Neutrophil (primary cell): Measurements from ENCODE around the gene EXOC4.

ENCODE experiments used
- H3K27ac ChIP-seq: fragments of 200-600 bp; sonication (generic); 2 replicates; pipeline ENCODE4 v1.5.1; 2016; ENCODE audit warnings: mild to moderate bottlenecking, moderate library complexity
- H3K27me3 ChIP-seq: fragments of 200-600 bp; sonication (generic); 2 replicates; pipeline ENCODE4 v1.6.0; 2016; ENCODE audit warnings: mild to moderate bottlenecking
- H3K36me3 ChIP-seq: fragments of 200-600 bp; sonication (generic); 2 replicates; pipeline ENCODE4 v1.5.1; 2017
- H3K4me1 ChIP-seq, 2 experiments: fragments of 200-600 bp in 1 of 2; sonication (generic) in 1 of 2; 1 replicate in 1 of 2; 2 replicates in 1 of 2; pipeline versions ENCODE4 v1.5.1 to v1.6.1; 2013 to 2016; ENCODE audit warnings: low read depth in 1 of 2, low read length in 1 of 2, mild to moderate bottlenecking in 1 of 2, moderate library complexity in 1 of 2; ENCODE audit not compliant: control insufficient read depth in 1 of 2, insufficient read depth in 1 of 2
- H3K4me3 ChIP-seq, 2 experiments: fragments of 200-600 bp in 1 of 2; sonication (generic) in 1 of 2; 1 replicate in 1 of 2; 2 replicates in 1 of 2; pipeline ENCODE4 v1.5.1; 2013 to 2016; ENCODE audit warnings: low read depth in 1 of 2, low read length in 1 of 2, mild to moderate bottlenecking in 1 of 2, moderate library complexity in 1 of 2
- H3K9me3 ChIP-seq: fragments of 200-600 bp; sonication (generic); 2 replicates; pipeline ENCODE4 v1.5.1; 2016
- CTCF ChIP-seq: fragments of 200-600 bp; sonication (generic); IDR thresholded peaks from 2 replicates; pipeline ENCODE4 v1.5.1; 2016; ENCODE audit warnings: antibody characterized with exemption

Gene EXOC4

DNA sequence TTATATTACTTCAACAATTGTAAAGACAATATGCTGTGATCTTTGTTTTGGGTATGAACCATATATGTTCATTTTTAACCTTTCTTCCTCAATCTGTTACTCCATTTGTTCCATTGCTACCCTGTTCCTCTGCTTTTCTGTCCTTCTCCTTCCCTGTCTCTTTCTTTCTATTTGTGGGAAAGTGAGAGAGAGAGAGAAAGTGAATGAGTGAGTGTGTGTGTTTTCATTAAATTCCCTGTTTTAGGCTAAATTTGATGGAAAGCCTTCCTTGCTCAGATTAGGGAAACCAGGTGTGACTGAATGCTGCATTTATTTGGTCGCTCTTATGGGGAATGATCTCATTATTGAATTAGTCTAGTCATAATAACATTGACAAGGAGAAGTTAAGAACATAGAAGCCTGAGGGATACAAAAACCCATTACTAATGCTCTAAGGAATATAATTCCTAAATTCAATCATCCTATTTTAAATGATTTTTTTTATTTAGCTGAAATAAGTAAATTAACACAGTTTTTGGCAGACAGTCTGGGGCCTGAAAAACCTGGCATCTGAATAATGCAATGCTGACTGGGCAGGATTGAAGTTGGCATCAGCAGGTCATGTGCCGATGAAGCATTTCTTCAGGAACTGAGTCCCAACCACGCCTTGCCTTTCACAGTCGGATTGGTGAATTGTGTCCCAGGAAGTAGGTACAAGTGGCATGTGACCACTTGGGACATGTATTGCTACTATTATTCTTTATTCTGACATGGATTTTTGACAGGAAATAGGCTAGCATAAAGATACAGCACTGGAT, 756.6 kb downstream of the EXOC4 start:
- TF ChIP-seq CTCF, result no peak
- Histone ChIP-seq H3K27me3 (no peaks in the 10 kb centered on the region), H3K9me3 (no peaks in the 10 kb centered on the region), H3K4me3 (no peak overlapping the region), H3K4me1 (no peaks in the 10 kb centered on the region), H3K36me3 (peaks cover 13% of the 10 kb centered on the region), H3K27ac (no peak overlapping the region)

DNA sequence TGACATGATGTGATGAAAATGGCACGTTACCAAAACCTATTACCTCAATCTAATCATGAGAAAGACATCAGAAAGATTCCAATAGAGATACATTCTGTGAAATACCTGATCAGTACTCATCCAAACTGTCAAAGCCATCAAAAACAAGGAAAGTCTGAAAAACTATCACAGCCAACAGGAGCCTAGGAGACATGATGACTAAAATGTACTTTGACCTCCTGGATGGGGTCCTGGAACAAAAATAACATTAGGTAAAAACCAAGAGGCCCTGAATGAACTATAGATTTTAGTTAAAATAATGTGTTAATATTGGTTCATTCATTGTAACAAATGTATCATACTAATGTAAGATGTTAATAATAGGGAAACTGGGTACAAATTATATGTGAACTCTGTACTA, 760.4 kb downstream of the EXOC4 start:
- TF ChIP-seq CTCF, result no peak
- H3K36me3 ChIP-seq, result peaks cover 9% of the 10 kb centered on the region
- no peak overlapping the region for H3K4me3 ChIP-seq
- no peaks in the 10 kb centered on the region for H3K4me1 ChIP-seq
- no peak overlapping the region for H3K27ac ChIP-seq
- H3K27me3 ChIP-seq, result no peaks in the 10 kb centered on the region
- H3K9me3 ChIP-seq, result no peaks in the 10 kb centered on the region

DNA sequence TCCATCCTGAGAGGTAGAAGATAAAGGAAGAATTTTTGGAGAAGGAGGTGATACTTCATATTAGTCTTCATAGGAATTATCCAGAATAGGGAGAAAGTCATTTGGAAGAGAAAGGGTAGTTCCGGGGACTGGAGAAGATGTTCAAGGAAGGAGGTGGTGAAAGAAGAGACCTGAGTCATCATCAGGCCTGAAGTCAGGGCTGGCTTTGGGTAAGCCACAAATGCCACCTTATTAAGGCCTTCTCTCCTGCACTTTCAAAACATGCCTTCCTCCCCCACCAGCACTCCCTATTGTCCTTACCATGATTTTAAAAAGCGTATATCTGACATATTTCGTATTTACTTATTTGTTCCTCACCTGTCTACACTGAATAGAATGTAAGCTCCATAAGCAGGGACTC, 762.1 kb downstream of the EXOC4 start:
- H3K4me1 ChIP-seq, result no peaks in the 10 kb centered on the region
- H3K27ac ChIP-seq, result no peak overlapping the region
- H3K27me3 ChIP-seq, result no peaks in the 10 kb centered on the region
- H3K4me3 ChIP-seq, result no peak overlapping the region
- TF ChIP-seq CTCF, result no peak
- H3K9me3 ChIP-seq, result no peaks in the 10 kb centered on the region
- peaks cover 6% of the 10 kb centered on the region for H3K36me3 ChIP-seq

GRCh38 chr7:134016223-134016941, 763.5 kb downstream of the EXOC4 start:
- Histone ChIP-seq H3K27me3 (no peaks in the 10 kb centered on the region), H3K4me1 (no peaks in the 10 kb centered on the region), H3K36me3 (no peaks in the 10 kb centered on the region), H3K4me3 (no peak overlapping the region), H3K27ac (no peak overlapping the region), H3K9me3 (no peaks in the 10 kb centered on the region)
- no peak for TF ChIP-seq CTCF

DNA sequence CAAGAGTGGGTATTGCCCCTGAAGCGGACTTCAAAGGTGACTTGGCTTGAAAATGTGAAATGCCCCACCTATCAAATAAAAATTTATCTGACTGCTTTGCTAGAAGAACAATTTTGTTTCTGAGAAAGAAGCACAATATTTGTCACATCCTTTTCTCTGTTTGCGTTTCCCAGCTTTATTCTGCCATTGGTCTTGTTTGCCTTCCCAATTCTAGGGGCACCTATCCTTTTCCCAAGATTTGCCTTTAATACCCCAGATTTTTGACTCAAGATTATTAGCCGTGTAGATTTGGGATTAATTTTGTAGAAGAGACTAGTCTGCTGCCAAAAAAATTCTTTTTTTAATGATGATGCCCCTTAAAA, 764.0 kb downstream of the EXOC4 start:
- no peaks in the 10 kb centered on the region for H3K27me3 ChIP-seq
- H3K4me3 ChIP-seq, result no peak overlapping the region
- TF ChIP-seq CTCF, result no peak
- H3K4me1 ChIP-seq, result no peaks in the 10 kb centered on the region
- no peaks in the 10 kb centered on the region for H3K36me3 ChIP-seq
- H3K9me3 ChIP-seq, result no peaks in the 10 kb centered on the region
- no peak overlapping the region for H3K27ac ChIP-seq
